H1 (cell line): Measurements from ENCODE around the gene KIF2C. TPM values are rescaled to one million over a fixed set of nuclear protein-coding genes. Genes with fewer than 3 reads are reported as not detected.

ENCODE experiments used
- CBX5 ChIP-seq: fragments of 300-800, 300-1000 bp; sonication (generic); IDR thresholded peaks from 2 replicates; pipeline ENCODE4 v1.7.1; 2016; ENCODE audit warnings: antibody characterized with exemption, low read length, low read depth
- CREB1 ChIP-seq: IDR thresholded peaks from 2 replicates; pipeline ENCODE4 v1.6.1; 2012; ENCODE audit warnings: inconsistent platforms
- EP300 ChIP-seq, 2 experiments: IDR thresholded peaks; 1 replicate in 1 of 2; 2 replicates in 1 of 2; pipeline ENCODE4 v1.6.1; 2011 to 2012; ENCODE audit warnings: low read depth in 2 of 2, low read length in 2 of 2, mild to moderate bottlenecking in 2 of 2, borderline replicate concordance in 1 of 2, inconsistent platforms in 1 of 2, moderate library complexity in 1 of 2
- HDAC2 ChIP-seq, 2 experiments: fragments of 300-600 bp in 1 of 2; sonication (generic) in 1 of 2; IDR thresholded peaks; 2 replicates each; pipeline ENCODE4 v1.6.1; 2011 to 2012; ENCODE audit warnings: low read depth in 2 of 2, low read length in 2 of 2, mild to moderate bottlenecking in 2 of 2, moderate library complexity in 2 of 2, borderline replicate concordance in 1 of 2, inconsistent platforms in 1 of 2
- JUND ChIP-seq: IDR thresholded peaks from 2 replicates; pipeline ENCODE4 v1.6.1; 2011; ENCODE audit warnings: mild to moderate bottlenecking, improper control_type of control experiment, low read length
- KDM1A ChIP-seq: fragments of 200-600, 300-600 bp; sonication (generic); IDR thresholded peaks from 2 replicates; pipeline ENCODE4 v1.7.1; 2016; ENCODE audit warnings: mild to moderate bottlenecking, low read length, borderline replicate concordance
- KDM4A ChIP-seq: IDR thresholded peaks from one replicate; pipeline ENCODE4 v1.7.1; 2012; ENCODE audit warnings: low read depth, mild to moderate bottlenecking, moderate library complexity, low read length, inconsistent platforms; ENCODE audit not compliant: severe bottlenecking
- KDM5A ChIP-seq: fragments of 200-600 bp; IDR thresholded peaks from 2 replicates; pipeline ENCODE4 v1.7.1; 2012; ENCODE audit warnings: mild to moderate bottlenecking, low read length, inconsistent platforms, mixed read lengths
- MAX ChIP-seq: IDR thresholded peaks from 2 replicates; pipeline ENCODE4 v1.6.1; 2012; ENCODE audit warnings: inconsistent platforms
- PHF8 ChIP-seq: fragments of 200-600 bp; sonication (generic); conservative IDR thresholded peaks from 2 replicates; pipeline ENCODE4 v1.7.1; 2012; ENCODE audit warnings: low read depth, mild to moderate bottlenecking, inconsistent platforms, low read length, moderate library complexity
- POLR2AphosphoS5 ChIP-seq: IDR thresholded peaks from 2 replicates; pipeline ENCODE4 v1.6.1; 2011; ENCODE audit warnings: low read depth, low read length
- RAD21 ChIP-seq, 2 experiments: IDR thresholded peaks in 1 of 2; conservative IDR thresholded peaks in 1 of 2; 2 replicates each; pipeline ENCODE4 v1.6.1; 2011; ENCODE audit warnings: low read depth in 2 of 2, low read length in 2 of 2, improper control_type of control experiment in 1 of 2, inconsistent platforms in 1 of 2, mild to moderate bottlenecking in 1 of 2, moderate library complexity in 1 of 2
- RBBP5 ChIP-seq: IDR thresholded peaks from 2 replicates; pipeline ENCODE4 v1.7.1; 2012; ENCODE audit warnings: low read depth, mild to moderate bottlenecking, inconsistent platforms, low read length, moderate library complexity, borderline replicate concordance
- RFX5 ChIP-seq: IDR thresholded peaks from 2 replicates; pipeline ENCODE4 v1.6.1; 2011; ENCODE audit warnings: low read depth, low read length, improper control_type of control experiment, borderline replicate concordance
- SIN3A ChIP-seq, 2 experiments: IDR thresholded peaks in 1 of 2; conservative IDR thresholded peaks in 1 of 2; 2 replicates each; pipeline ENCODE4 v1.6.1; 2011 to 2012; ENCODE audit warnings: low read length in 2 of 2, improper control_type of control experiment in 1 of 2, low read depth in 1 of 2, mild to moderate bottlenecking in 1 of 2
- SUZ12 ChIP-seq: fragments of 200-600 bp; sonication (generic); IDR thresholded peaks from 2 replicates; pipeline ENCODE4 v1.6.1; 2012; ENCODE audit warnings: mild to moderate bottlenecking, inconsistent platforms, low read length, moderate library complexity, mixed read lengths
- TAF7 ChIP-seq: optimal IDR thresholded peaks from 2 replicates; pipeline ENCODE3; 2011; ENCODE audit warnings: low read depth, mild to moderate bottlenecking, inconsistent platforms, low read length, moderate library complexity, borderline replicate concordance
- TBP ChIP-seq: IDR thresholded peaks from 2 replicates; pipeline ENCODE4 v1.6.1; 2011; ENCODE audit warnings: low read depth, low read length, improper control_type of control experiment
- TCF12 ChIP-seq: IDR thresholded peaks from 2 replicates; pipeline ENCODE4 v1.6.1; 2011; ENCODE audit warnings: low read depth, mild to moderate bottlenecking, low read length
- TEAD4 ChIP-seq: IDR thresholded peaks from 2 replicates; pipeline ENCODE4 v1.6.1; 2012; ENCODE audit warnings: low read depth, low read length, inconsistent platforms, mixed read lengths
- USF2 ChIP-seq: IDR thresholded peaks from 2 replicates; pipeline ENCODE4 v1.6.1; 2011; ENCODE audit warnings: low read length, improper control_type of control experiment
- polyA plus RNA-seq, 7 experiments: library from polyadenylated mRNA; depleted of rRNA in 3 of 7; stranded (reverse) in 5 of 7; unstranded in 2 of 7; fragments of >200 nt in 5 of 7; fragments of 200-250 nt in 2 of 7; gene quantifications; 1 replicate in 5 of 7; 2 replicates in 1 of 7; 4 replicates in 1 of 7; pipeline versions ENCODE4 v1.2.1 to v1.2.3, GENCODE V29; 2011 to 2013; ENCODE audit warnings: missing spikeins in 2 of 7, mixed read lengths in 2 of 7
- total RNA-seq: library from RNA; stranded (reverse); fragmentation: NEBNext Ultra II Directional; extraction: Animal tissue kit (Norgen Biotek cat#: 25700); gene quantifications from 2 replicates; pipeline ENCODE4 v1.2.1, GENCODE V29; 2021

KIF2C gene
- total and polyA plus RNA-seq, 2 of the 8 experiments (the other 6 are each of a cell fraction or from before 2014, with no cell fraction given): 41.8 to 68.1 TPM

GRCh38 chr1:44786138-44786840, 46.7 kb downstream of the KIF2C start (continued):
- TF ChIP-seq SUZ12 (no peak), JUND (peak; percentile 70), TBP (peak; percentile 40; the same call in 1 of the 2 replicates), TCF12 (peak; percentile 32; the same call in 1 of the 2 replicates), TEAD4 (0 out of 2 replicates have a peak, but pooled peaks have one; percentile 16), TAF7 (peak; percentile 58), KDM1A (peak; percentile 24; the same call in 1 of the 2 replicates), CBX5 (no peak), EP300 (IDR thresholded peaks at IDR 0.05; ENCODE audit: borderline replicate concordance in 1 of 2, low read depth in 2 of 2, low read length in 2 of 2) (peak in 1 of 2 experiments; percentile 98; a peak in 1 of 3 replicates), USF2 (no peak), SIN3A (conservative IDR thresholded peaks at IDR 0.05 in 1 of 2, IDR thresholded peaks at IDR 0.05 in 1 of 2; ENCODE audit: low read depth in 1 of 2, low read length in 2 of 2) (peak in 1 of 2 experiments; percentile 60; a peak in 1 of 4 replicates), POLR2AphosphoS5 (peak; percentile 66; the same call in 1 of the 2 replicates), KDM5A (no peak), PHF8 (peak; percentile 60; the same call in 1 of the 2 replicates), KDM4A (peak; percentile 83), RAD21 (IDR thresholded peaks at IDR 0.05 in 1 of 2, conservative IDR thresholded peaks at IDR 0.05 in 1 of 2; ENCODE audit: low read depth in 2 of 2, low read length in 2 of 2) (peak; percentile 83 to 84), HDAC2 (IDR thresholded peaks at IDR 0.05; ENCODE audit: borderline replicate concordance in 1 of 2, low read depth in 2 of 2, low read length in 2 of 2) (peak; percentile 26 to 65; a peak in 1 of 4 replicates), CREB1 (peak; percentile 35), MAX (peak; percentile 95), RFX5 (peak; percentile 22; the same call in 1 of the 2 replicates), RBBP5 (0 out of 2 replicates have a peak, but pooled peaks have one; percentile 38)
